HCT116 (cell line): ENCODE data around the gene TTC23L. TPM values are rescaled to one million over a fixed set of nuclear protein-coding genes. Genes with fewer than 3 reads are reported as not detected.

Source experiments
- ATAC-seq: fragments of 200-7000 bp; cut with Tn5 transposase; 2 replicates; pipeline ENCODE4 v1.9.1; 2020; ENCODE audit warnings: mild to moderate bottlenecking, moderate library complexity
- BruUV-seq: library from RNA; stranded (reverse); fragments of 400-500 nt; replicated peaks from 2 replicates; lab custom pipeline; 2021; lab: Mats Ljungman, UMichigan
- CTCF ChIA-PET: fragments of 300-600 bp; sonication (Branson Sonifier 250); formaldehyde crosslinking; loops from one replicate; lab custom pipeline; 2021; ENCODE audit warnings: antibody characterized with exemption; lab: Charles Lee
- POLR2A ChIA-PET: fragments of 300-600, 350-600 bp; sonication (Branson Sonifier 250); formaldehyde crosslinking; loops from one replicate; lab custom pipeline; 2021; ENCODE audit warnings: antibody characterized with exemption; lab: Charles Lee
- RAD21 ChIA-PET, 2 experiments: fragments of 300-600 bp; sonication (Branson Sonifier 250); formaldehyde crosslinking; loops; one replicate each; lab custom pipeline; 2023; ENCODE audit warnings: low total read pairs in 2 of 2; ENCODE audit not compliant: uncharacterized antibody in 2 of 2, unreplicated experiment in 2 of 2, low non-redundant PET in 1 of 2; lab: Charles Lee
- DNase-seq: peaks from one replicate; pipeline ENCODE4 v3.0.0-alpha.2; 2010; ENCODE audit warnings: low read depth, low spot score
- H2AFZ ChIP-seq: fragments of 200-600 bp; shearing (Covaris generic), sonication (generic); 2 replicates; pipeline ENCODE4 v1.6.1; 2017; ENCODE audit warnings: low read depth, mixed run types, mixed read lengths, antibody characterized with exemption, low read length; ENCODE audit not compliant: poor library complexity, severe bottlenecking
- H3K27ac ChIP-seq: 2 replicates; pipeline ENCODE4 v1.5.1; 2012; ENCODE audit warnings: low read depth, low read length
- H3K27me3 ChIP-seq: fragments of 200-600 bp; sonication (generic); 2 replicates; pipeline ENCODE4 v1.6.1; 2016; ENCODE audit warnings: mixed run types, low read length, mixed read lengths; ENCODE audit not compliant: insufficient read depth
- H3K36me3 ChIP-seq, 2 experiments: fragments of 200-500 bp in 1 of 2; fragments of 200-600 bp in 1 of 2; sonication (Bioruptor generic) in 1 of 2; sonication (generic) in 1 of 2; 2 replicates each; pipeline versions ENCODE4 v1.5.1 to v1.6.1; 2014 to 2016; ENCODE audit warnings: low read length in 2 of 2, inconsistent platforms in 1 of 2, mixed read lengths in 1 of 2, mixed run types in 1 of 2; ENCODE audit not compliant: insufficient read depth in 2 of 2, control insufficient read depth in 1 of 2
- H3K4me1 ChIP-seq, 2 experiments: fragments of 200-600 bp in 1 of 2; sonication (generic) in 1 of 2; 2 replicates each; pipeline versions ENCODE4 v1.5.1 to v1.6.1; 2012 to 2017; ENCODE audit warnings: low read length in 2 of 2, inconsistent platforms in 1 of 2, mild to moderate bottlenecking in 1 of 2, mixed read lengths in 1 of 2, mixed run types in 1 of 2, moderate library complexity in 1 of 2; ENCODE audit not compliant: insufficient read depth in 2 of 2, control insufficient read depth in 1 of 2
- H3K4me2 ChIP-seq: fragments of 200-600 bp; sonication (generic); 2 replicates; pipeline ENCODE4 v1.6.1; 2017; ENCODE audit warnings: mixed run types, low read length, mixed read lengths
- H3K4me3 ChIP-seq, 2 experiments: fragments of 200-600 bp in 1 of 2; sonication (generic) in 1 of 2; replicated peaks in 1 of 2; 2 replicates each; pipeline ENCODE4 v1.5.1; 2011 to 2016; ENCODE audit warnings: low read length in 2 of 2, control low read depth in 1 of 2, low read depth in 1 of 2, mild to moderate bottlenecking in 1 of 2, mixed read lengths in 1 of 2, mixed run types in 1 of 2
- H3K79me2 ChIP-seq: fragments of 200-600 bp; sonication (generic); 2 replicates; pipeline ENCODE4 v1.6.1; 2017; ENCODE audit warnings: mild to moderate bottlenecking, mixed run types, low read length, moderate library complexity, mixed read lengths; ENCODE audit not compliant: insufficient read depth
- H3K9ac ChIP-seq: fragments of 200-600 bp; sonication (generic); 2 replicates; pipeline ENCODE4 v1.6.1; 2016; ENCODE audit warnings: low read length, mixed read lengths
- H3K9me2 ChIP-seq: fragments of 200-600 bp; sonication (generic), shearing (Covaris generic); 2 replicates; pipeline ENCODE4 v1.6.1; 2017; ENCODE audit warnings: mixed run types, mild to moderate bottlenecking, moderate library complexity; ENCODE audit not compliant: insufficient read depth
- H3K9me3 ChIP-seq, 2 experiments: fragments of 200-500 bp in 1 of 2; fragments of 200-600 bp in 1 of 2; sonication (Bioruptor generic) in 1 of 2; sonication (generic) in 1 of 2; 2 replicates each; pipeline ENCODE4 v1.6.1; 2014 to 2017; ENCODE audit warnings: low read length in 2 of 2, mixed read lengths in 2 of 2, inconsistent platforms in 1 of 2, low read depth in 1 of 2, mild to moderate bottlenecking in 1 of 2, mixed run types in 1 of 2, moderate library complexity in 1 of 2; ENCODE audit not compliant: control insufficient read depth in 1 of 2, insufficient read depth in 1 of 2
- H4K20me1 ChIP-seq: fragments of 200-600 bp; sonication (generic), shearing (Covaris generic); 2 replicates; pipeline ENCODE4 v1.6.1; 2017; ENCODE audit warnings: mixed run types, mild to moderate bottlenecking, moderate library complexity; ENCODE audit not compliant: insufficient read depth
- JUND ChIP-seq: IDR thresholded peaks from 2 replicates; pipeline ENCODE4 v1.6.1; 2012
- intact Hi-C: fragments of 100-400 bp; cut with micrococcal nuclease; formaldehyde crosslinking; loops from 2 replicates; pipeline ENCODE4 v1.10.0; 2022
- total RNA-seq: library from RNA; stranded (reverse); gene quantifications from one replicate; pipeline ENCODE4 v1.2.1, GENCODE V29; 2021; ENCODE audit not compliant: unreplicated experiment

The TTC23L gene
- total RNA-seq, 1 experiment from 2014 or later: 1.0 TPM

- DNase-seq: no peak
- H3K27ac ChIP-seq: no peak overlapping the region
- H3K27me3 ChIP-seq: no peaks in the 10 kb centered on the region
- ChIA-PET POLR2A (no interaction called here), CTCF (no interaction called here), RAD21 (no interaction called here)
- H3K4me3 ChIP-seq: no peak overlapping the region
- intact Hi-C loops: no loop called here
- H3K4me1 ChIP-seq: no peaks in the 10 kb centered on the region
- H3K9me3 ChIP-seq: no peaks in the 10 kb centered on the region
- no peaks in the 10 kb centered on the region for H3K79me2 ChIP-seq
- no peaks in the 10 kb centered on the region for H3K9me2 ChIP-seq
- BruUV-seq: no TSS peak
- H3K9ac ChIP-seq: no peak overlapping the region
- ATAC-seq: no peak
- no peak overlapping the region for H2AFZ ChIP-seq
- H4K20me1 ChIP-seq: no peaks in the 10 kb centered on the region
- no peak for TF ChIP-seq JUND
- peaks cover 17 to 23% of the 10 kb centered on the region in 2 experiments; a peak in 3 of 4 replicates for H3K36me3 ChIP-seq
- no peak overlapping the region for H3K4me2 ChIP-seq
Observed at GRCh38 chr5:34944460-34945047, 105.6 kb downstream of the TTC23L start.

Other genes with a start within 250 kb of the TTC23L start
- 47.9 TPM for gene RAI14, start 182.8 kb upstream of the TTC23L start, total RNA-seq
- 24.8 TPM for gene RAD1, start 76.3 kb downstream of the TTC23L start, total RNA-seq
- gene BRIX1, start 76.5 kb downstream of the TTC23L start, total RNA-seq: 76.4 TPM
- gene DNAJC21, start 90.4 kb downstream of the TTC23L start, total RNA-seq: 34.7 TPM
- not detected for gene AGXT2, start 208.8 kb downstream of the TTC23L start, total RNA-seq